Smooth muscle cell (in vitro differentiated cells): ENCODE data around the gene EXOC4. TPM values are rescaled to one million over a fixed set of nuclear protein-coding genes. Genes with fewer than 3 reads are reported as not detected.

Source experiments
- DNase-seq: peaks from one replicate; lab custom pipeline; 2025; ENCODE audit not compliant: unreplicated experiment; lab: John Stamatoyannopoulos, UW
- H2AFZ ChIP-seq: fragments of 200-600 bp; sonication (generic); 2 replicates; pipeline ENCODE4 v1.6.0; 2016; ENCODE audit warnings: antibody characterized with exemption, low read depth, mild to moderate bottlenecking
- H3F3A ChIP-seq: fragments of 200-600 bp; sonication (generic); 2 replicates; pipeline ENCODE4 v1.6.0; 2017; ENCODE audit warnings: antibody characterized with exemption, low read depth
- H3K27ac ChIP-seq: fragments of 200-600 bp; sonication (generic); 2 replicates; pipeline ENCODE4 v1.5.1; 2016; ENCODE audit warnings: low read depth, mild to moderate bottlenecking
- H3K27me3 ChIP-seq: fragments of 200-600 bp; sonication (generic); 2 replicates; pipeline ENCODE4 v1.6.1; 2016; ENCODE audit warnings: low read depth, mild to moderate bottlenecking
- H3K36me3 ChIP-seq: fragments of 200-600 bp; sonication (generic); 2 replicates; pipeline ENCODE4 v1.5.1; 2016; ENCODE audit warnings: low read depth
- H3K4me1 ChIP-seq: fragments of 200-600 bp; sonication (generic); 2 replicates; pipeline ENCODE4 v1.5.1; 2016; ENCODE audit warnings: low read depth
- H3K4me2 ChIP-seq: fragments of 200-600 bp; sonication (generic); 2 replicates; pipeline ENCODE4 v1.6.0; 2016; ENCODE audit warnings: mild to moderate bottlenecking
- H3K4me3 ChIP-seq: fragments of 200-600 bp; sonication (generic); 2 replicates; pipeline ENCODE4 v1.5.1; 2016; ENCODE audit warnings: mild to moderate bottlenecking
- H3K79me2 ChIP-seq: fragments of 200-600 bp; sonication (generic); 2 replicates; pipeline ENCODE4 v1.6.0; 2016; ENCODE audit warnings: low read depth, mild to moderate bottlenecking
- H3K9ac ChIP-seq: fragments of 200-600 bp; sonication (generic); 2 replicates; pipeline ENCODE4 v1.6.0; 2016; ENCODE audit warnings: low read depth
- H3K9me3 ChIP-seq: fragments of 200-600 bp; sonication (generic); replicated peaks from 2 replicates; pipeline ENCODE4 v1.5.1; 2016; ENCODE audit warnings: low read depth
- H4K20me1 ChIP-seq: fragments of 200-600 bp; sonication (generic); 2 replicates; pipeline ENCODE4 v1.6.0; 2016; ENCODE audit warnings: low read depth
- WGBS: methylation state at CpG from one replicate; pipeline ENCODE4 v1.1.7; 2016; ENCODE audit warnings: low lambda C conversion rate; 5-methylcytosine and 5-hydroxymethylcytosine counted together
- polyA plus RNA-seq: library from polyadenylated mRNA; unstranded; fragments of >200 nt; fragmentation: Nextera tagmentation; extraction: Ambion mirVana; gene quantifications from 2 replicates; pipeline ENCODE4 v1.2.1, GENCODE V29; 2016
- total RNA-seq: library from RNA; depleted of rRNA; stranded (reverse); fragments of >200 nt; gene quantifications from 2 replicates; pipeline ENCODE4 v1.2.3, GENCODE V29; 2014
- TF ChIP-seq, protein P1 (sequence below): fragments of 200-600 bp; sonication (generic); IDR thresholded peaks from 2 replicates; pipeline ENCODE4 v1.5.1; 2017; ENCODE audit warnings: borderline replicate concordance, mild to moderate bottlenecking, antibody characterized with exemption; ENCODE audit not compliant: insufficient read depth, poor library complexity, severe bottlenecking

The EXOC4 gene
- total and polyA plus RNA-seq, 2 experiments from 2014 or later = 21.5 to 47.1 TPM

DNA sequence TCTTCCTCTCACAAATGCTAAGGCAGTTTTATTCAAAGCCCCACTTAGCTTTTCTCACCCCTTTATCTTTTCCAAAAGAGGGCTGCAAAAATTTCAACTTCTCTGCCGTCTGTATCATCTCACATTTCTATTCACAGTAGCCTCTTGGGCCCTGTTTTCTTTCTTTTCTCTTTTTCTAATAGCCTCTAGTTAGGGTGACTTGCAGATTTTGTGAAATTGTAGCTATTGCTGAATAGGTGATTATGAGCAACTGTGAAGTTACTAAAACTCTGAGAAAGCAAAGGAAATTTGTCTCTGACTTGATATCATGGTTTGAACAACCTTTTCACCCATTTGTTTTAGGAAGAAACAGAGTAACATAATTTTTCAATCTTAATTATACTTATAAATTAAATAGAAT lies 29.2 kb downstream of the EXOC4 start:
- no peak overlapping the region for H3K4me2 ChIP-seq
- H3K27ac ChIP-seq = no peak overlapping the region
- H3K4me3 ChIP-seq = no peak overlapping the region
- 31% methylated on average over 1 of the region's 1 CpG for WGBS
- H2AFZ ChIP-seq = no peak overlapping the region
- H3K36me3 ChIP-seq = no peaks in the 10 kb centered on the region
- TF ChIP-seq, protein P1, sequence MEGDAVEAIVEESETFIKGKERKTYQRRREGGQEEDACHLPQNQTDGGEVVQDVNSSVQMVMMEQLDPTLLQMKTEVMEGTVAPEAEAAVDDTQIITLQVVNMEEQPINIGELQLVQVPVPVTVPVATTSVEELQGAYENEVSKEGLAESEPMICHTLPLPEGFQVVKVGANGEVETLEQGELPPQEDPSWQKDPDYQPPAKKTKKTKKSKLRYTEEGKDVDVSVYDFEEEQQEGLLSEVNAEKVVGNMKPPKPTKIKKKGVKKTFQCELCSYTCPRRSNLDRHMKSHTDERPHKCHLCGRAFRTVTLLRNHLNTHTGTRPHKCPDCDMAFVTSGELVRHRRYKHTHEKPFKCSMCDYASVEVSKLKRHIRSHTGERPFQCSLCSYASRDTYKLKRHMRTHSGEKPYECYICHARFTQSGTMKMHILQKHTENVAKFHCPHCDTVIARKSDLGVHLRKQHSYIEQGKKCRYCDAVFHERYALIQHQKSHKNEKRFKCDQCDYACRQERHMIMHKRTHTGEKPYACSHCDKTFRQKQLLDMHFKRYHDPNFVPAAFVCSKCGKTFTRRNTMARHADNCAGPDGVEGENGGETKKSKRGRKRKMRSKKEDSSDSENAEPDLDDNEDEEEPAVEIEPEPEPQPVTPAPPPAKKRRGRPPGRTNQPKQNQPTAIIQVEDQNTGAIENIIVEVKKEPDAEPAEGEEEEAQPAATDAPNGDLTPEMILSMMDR = no peak
- H3F3A ChIP-seq = no peaks in the 10 kb centered on the region
- H3K79me2 ChIP-seq = peaks cover 5% of the 10 kb centered on the region
- no peak overlapping the region for H3K9ac ChIP-seq
- H3K4me1 ChIP-seq = no peaks in the 10 kb centered on the region
- no peaks in the 10 kb centered on the region for H3K9me3 ChIP-seq
- peaks cover 16% of the 10 kb centered on the region for H4K20me1 ChIP-seq
- DNase-seq = no peak
- no peaks in the 10 kb centered on the region for H3K27me3 ChIP-seq

DNA sequence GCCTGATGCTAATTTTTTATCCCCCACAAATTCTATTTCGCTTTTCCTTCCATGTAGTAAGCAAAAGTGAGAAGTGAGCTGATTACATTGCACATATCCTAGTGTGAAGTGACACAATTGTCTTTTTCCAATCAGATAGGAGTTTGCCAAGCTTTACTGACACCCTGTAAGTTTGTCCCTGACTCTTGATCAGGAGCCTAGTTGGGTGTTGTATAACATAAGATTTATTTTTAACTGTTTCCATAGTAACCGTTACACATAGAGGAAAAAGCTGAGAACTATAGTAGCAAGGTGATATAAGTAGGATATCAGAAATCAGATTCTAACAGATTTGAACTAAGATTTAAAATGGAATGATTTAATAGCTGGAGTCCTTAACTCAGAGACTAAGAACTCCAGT lies 31.2 kb downstream of the EXOC4 start:
- Histone ChIP-seq H3K4me3 (no peak overlapping the region), H3K4me1 (no peaks in the 10 kb centered on the region), H3K4me2 (no peak overlapping the region), H3K9me3 (no peaks in the 10 kb centered on the region), H4K20me1 (peaks cover 16% of the 10 kb centered on the region), H2AFZ (no peak overlapping the region), H3K27ac (no peak overlapping the region), H3K79me2 (peaks cover 5% of the 10 kb centered on the region), H3K27me3 (no peaks in the 10 kb centered on the region), H3K36me3 (no peaks in the 10 kb centered on the region), H3F3A (no peaks in the 10 kb centered on the region), H3K9ac (no peak overlapping the region)
- 97% methylated on average over 2 of the region's 2 CpGs for WGBS
- TF ChIP-seq, protein P1 = no peak
- DNase-seq = no peak

DNA sequence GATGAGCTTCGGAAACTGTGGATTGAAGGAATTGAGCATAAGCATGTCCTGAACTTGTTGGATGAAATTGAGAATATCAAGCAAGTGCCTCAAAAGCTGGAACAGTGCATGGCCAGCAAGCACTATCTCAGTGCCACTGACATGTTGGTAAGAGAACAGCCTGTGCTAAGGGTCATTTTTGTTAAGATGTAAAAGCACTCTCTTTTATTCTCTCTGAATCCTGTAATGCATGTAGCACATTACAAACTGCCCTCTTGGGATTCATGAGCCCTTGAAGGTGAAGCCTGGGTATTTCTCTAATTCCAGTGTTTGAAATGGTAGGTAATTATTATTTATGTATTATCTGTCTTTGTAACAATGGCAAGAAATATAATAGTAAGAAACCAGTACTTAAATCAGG lies 36.1 kb downstream of the EXOC4 start:
- 95% methylated on average over 1 of the region's 1 CpG for WGBS
- no peak overlapping the region for H3K4me2 ChIP-seq
- TF ChIP-seq, protein P1 = no peak

DNA sequence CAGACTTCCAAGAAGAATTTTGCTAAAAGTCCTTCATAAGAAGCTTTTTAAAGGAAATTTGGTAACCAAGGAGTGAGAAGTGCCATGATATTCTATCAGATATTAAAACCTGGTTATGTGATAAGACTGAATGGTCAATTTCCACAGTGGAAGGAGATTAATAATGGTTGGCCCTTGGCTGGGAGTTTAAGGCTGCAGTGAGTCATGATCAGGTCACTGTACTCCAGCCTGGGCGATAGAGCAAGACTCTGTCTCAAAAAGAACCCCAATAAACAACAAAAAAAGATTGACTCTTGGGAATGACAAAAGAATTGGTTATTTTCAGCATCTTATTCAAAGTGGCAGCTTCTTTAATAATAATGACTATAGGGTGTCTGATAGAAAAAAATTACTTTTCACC lies 37.2 kb downstream of the EXOC4 start:
- no peak overlapping the region for H2AFZ ChIP-seq
- no peaks in the 10 kb centered on the region for H3K27me3 ChIP-seq
- H3K9ac ChIP-seq = no peak overlapping the region
- no peak overlapping the region for H3K27ac ChIP-seq
- no peak overlapping the region for H3K4me3 ChIP-seq
- H3K4me2 ChIP-seq = no peak overlapping the region
- no peak for DNase-seq
- no peaks in the 10 kb centered on the region for H3F3A ChIP-seq
- TF ChIP-seq, protein P1 = no peak
- H3K4me1 ChIP-seq = peaks cover 5% of the 10 kb centered on the region
- H3K9me3 ChIP-seq = no peaks in the 10 kb centered on the region
- H3K36me3 ChIP-seq = peaks cover 4% of the 10 kb centered on the region
- WGBS = 78% methylated on average over 1 of the region's 1 CpG
- H3K79me2 ChIP-seq = peaks cover 5% of the 10 kb centered on the region
- H4K20me1 ChIP-seq = peaks cover 8% of the 10 kb centered on the region

More for the DNA sequence above, 36.1 kb downstream of the EXOC4 start:
- H3K9ac ChIP-seq = no peak overlapping the region
- peaks cover 8% of the 10 kb centered on the region for H4K20me1 ChIP-seq
- no peak overlapping the region for H3K4me3 ChIP-seq
- H3K4me1 ChIP-seq = peaks cover 5% of the 10 kb centered on the region
- no peak overlapping the region for H2AFZ ChIP-seq
- peaks cover 5% of the 10 kb centered on the region for H3K79me2 ChIP-seq
- no peaks in the 10 kb centered on the region for H3K27me3 ChIP-seq
- no peaks in the 10 kb centered on the region for H3K9me3 ChIP-seq
- H3K27ac ChIP-seq = no peak overlapping the region
- DNase-seq = no peak
- no peaks in the 10 kb centered on the region for H3F3A ChIP-seq
- peaks cover 4% of the 10 kb centered on the region for H3K36me3 ChIP-seq
